SK-N-MC (cell line): ENCODE results near the gene UBXN4.

ENCODE experiments used
- EZH2 ChIP-seq: fragments of 200-600 bp; sonication (generic); IDR thresholded peaks from one replicate; pipeline ENCODE4 v1.6.1; 2017; ENCODE audit warnings: antibody characterized with exemption
- FOXP2 ChIP-seq: optimal IDR thresholded peaks from 2 replicates; pipeline ENCODE3; 2011; ENCODE audit warnings: mild to moderate bottlenecking, moderate library complexity; ENCODE audit not compliant: insufficient read depth; ENCODE audit errors: extremely low read length, control extremely low read depth
- POLR2AphosphoS5 ChIP-seq: IDR thresholded peaks from 2 replicates; pipeline ENCODE4 v1.6.1; 2012; ENCODE audit warnings: mild to moderate bottlenecking, low read depth, low read length, borderline replicate concordance

GRCh38 chr2:135825550-135826176 is 84.0 kb downstream of the UBXN4 start:
- TF ChIP-seq EZH2 (no peak), POLR2AphosphoS5 (no peak), FOXP2 (no peak)
